GM21576 (cell line): ENCODE measurements around the gene MCC.

Experiments used
- ATAC-seq: cut with Tn5 transposase; IDR thresholded peaks from one replicate; pipeline ENCODE4 v1.9.1; 2021; ENCODE audit warnings: mild to moderate bottlenecking, moderate library complexity; ENCODE audit not compliant: unreplicated experiment

Gene MCC

GRCh38 chr5:113487781-113488644 lies at the start of gene MCC:
Gene MCC (minus strand): TSS chr5:113488453.
- no peak for ATAC-seq

DNA sequence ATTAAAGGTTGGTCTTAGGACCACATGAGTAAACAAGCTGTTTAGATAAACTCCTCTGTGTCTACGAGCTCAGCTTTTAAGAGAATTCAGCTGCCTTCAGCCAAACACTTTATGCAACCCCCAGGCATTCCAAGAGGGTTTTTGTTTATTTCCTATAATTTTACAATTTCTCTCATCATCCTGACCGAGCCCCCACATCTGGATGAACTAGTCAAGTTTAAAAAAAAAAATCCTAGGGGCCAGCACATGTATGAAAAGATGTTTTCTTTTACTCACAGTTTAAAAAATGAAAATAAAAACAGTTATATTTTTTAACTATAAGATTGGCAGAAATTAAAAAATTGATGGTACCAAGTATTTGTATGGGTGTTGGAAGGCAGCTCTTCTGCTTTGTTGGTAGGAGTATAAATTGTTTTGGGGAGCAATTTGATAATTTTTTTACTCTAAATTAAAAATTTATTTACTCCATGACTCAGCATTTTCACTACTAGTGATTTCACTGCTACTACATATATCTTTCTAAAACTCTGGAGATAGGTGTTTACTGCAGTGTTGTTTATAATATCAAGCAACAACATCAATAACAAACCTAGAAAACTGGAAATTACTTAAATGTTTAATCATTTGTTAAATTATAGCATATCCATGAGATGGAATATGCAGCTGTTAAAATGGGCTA lies 43.4 kb upstream of the MCC start:
- no peak for ATAC-seq

DNA sequence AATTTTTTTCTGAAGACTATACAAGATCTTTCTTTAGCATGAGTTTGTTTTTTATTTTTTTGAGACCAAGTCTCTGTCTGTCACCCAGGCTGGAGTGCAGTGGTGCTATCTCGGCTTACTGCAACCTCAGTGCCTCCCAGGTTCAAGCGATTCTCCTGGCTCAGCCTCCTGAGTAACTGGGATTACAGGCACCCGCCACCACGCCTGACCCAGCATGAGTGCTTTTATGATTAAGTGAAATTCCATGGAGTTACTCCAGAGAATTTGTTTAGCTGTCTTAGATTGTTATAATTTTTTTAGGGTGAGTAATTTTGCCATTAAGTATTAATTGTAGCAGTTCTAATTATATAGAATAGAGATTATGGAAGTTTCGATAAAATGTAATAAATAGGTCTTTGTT lies 39.5 kb upstream of the MCC start:
- ATAC-seq = no peak

GRCh38 chr5:113526421-113526820 lies 38.2 kb upstream of the MCC start:
- no peak for ATAC-seq

- ATAC-seq = peak; percentile 74
Measured at GRCh38 chr5:113524927-113525326, 36.7 kb upstream of the MCC start.

DNA sequence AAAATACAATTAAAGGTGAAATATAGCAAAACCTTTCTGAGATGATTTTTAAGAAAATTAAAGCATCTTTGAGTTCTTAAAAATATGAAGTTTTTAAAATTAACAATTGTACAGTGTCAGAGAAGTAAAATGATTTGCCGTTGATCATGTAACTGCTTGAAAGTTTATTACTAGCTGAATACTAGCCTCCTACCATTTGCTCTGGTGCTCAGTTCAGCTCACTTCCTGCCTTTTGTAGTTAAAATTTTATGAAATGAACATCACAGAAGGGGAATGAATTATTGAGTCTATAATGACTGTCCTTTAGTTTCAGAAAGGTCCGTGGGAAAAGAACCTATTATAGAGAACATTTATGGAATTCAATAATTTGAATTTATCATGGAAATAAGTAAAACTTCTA lies 34.9 kb upstream of the MCC start:
- ATAC-seq = no peak

- ATAC-seq = no peak
Measured at GRCh38 chr5:113520899-113521298, 32.6 kb upstream of the MCC start.

DNA sequence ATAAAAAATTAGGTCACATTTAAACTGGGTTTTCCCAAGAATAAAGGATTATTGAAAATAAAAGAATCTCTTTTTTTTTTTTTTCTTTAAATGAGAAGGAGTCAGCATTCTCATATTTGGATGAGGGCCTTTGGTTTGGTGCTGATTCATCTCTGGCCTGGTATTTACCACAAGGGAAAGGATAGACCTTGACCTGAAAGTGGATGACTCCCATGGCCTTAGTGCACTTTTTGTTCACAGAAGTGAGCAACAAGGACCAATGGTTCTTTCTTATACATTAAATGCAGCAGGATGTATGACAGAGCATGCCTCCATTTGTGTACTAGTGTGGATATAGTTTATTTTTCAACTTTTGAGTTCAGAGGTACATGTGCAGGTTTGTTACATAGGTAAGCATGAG lies 32.2 kb upstream of the MCC start:
- ATAC-seq = peak; percentile 55

GRCh38 chr5:113519412-113519811 lies 31.2 kb upstream of the MCC start:
- no peak for ATAC-seq

- no peak for ATAC-seq
Measured at GRCh38 chr5:113518884-113519283, 30.6 kb upstream of the MCC start.

- ATAC-seq = no peak
Measured at GRCh38 chr5:113514289-113514635, 26.0 kb upstream of the MCC start.

GRCh38 chr5:113513384-113514288 lies 25.4 kb upstream of the MCC start, which contains the start of gene YTHDC2:
Gene YTHDC2 (plus strand): TSS chr5:113513694. CDS start chr5:113513896, 202 bp downstream.
- peak; percentile 98 for ATAC-seq

DNA sequence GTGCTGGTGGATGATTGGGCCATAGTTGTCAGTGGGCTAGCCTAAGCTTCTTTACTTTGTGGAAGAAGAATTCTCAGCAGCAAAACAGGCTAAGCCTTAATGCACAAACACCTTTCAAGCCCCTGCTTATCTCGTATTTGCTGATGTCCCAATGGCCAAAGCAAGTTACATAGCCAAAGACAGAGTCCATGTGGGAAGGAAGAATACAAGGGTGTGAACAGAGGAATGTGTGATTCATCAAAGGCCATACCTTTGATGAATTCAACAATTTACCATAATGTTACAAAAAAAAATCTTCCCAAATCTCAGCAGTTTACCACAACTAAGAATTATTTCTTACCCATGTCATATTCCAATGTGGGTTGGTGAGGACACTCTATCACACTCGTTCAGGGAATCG lies 24.1 kb upstream of the MCC start:
- no peak for ATAC-seq

GRCh38 chr5:113510836-113511451 lies 22.7 kb upstream of the MCC start:
- no peak for ATAC-seq

- ATAC-seq = no peak
Measured at GRCh38 chr5:113508756-113509155, 20.5 kb upstream of the MCC start.

GRCh38 chr5:113507601-113508000 lies 19.3 kb upstream of the MCC start:
- no peak for ATAC-seq

GRCh38 chr5:113505181-113505580 lies 16.9 kb upstream of the MCC start:
- no peak for ATAC-seq

DNA sequence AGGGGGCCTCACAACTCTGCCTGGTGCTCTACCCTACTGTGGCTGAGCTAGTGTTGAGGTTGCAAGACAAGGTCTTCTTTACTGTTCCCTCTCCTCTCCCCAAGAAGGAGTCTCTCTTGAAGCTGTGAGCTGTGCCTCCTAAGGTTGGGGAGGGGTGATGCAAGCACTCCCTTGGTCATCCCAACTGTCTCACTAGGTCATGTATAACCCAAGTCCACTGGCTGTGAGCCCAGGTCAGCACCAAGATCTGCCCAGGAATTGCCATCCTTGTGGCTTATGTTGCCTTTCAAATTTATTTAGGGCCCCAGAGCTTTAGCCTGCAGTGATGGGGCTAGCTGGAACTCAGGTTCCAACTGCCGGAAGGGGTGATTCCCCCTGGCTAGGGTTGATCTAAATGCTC lies 14.9 kb upstream of the MCC start:
- no peak for ATAC-seq

DNA sequence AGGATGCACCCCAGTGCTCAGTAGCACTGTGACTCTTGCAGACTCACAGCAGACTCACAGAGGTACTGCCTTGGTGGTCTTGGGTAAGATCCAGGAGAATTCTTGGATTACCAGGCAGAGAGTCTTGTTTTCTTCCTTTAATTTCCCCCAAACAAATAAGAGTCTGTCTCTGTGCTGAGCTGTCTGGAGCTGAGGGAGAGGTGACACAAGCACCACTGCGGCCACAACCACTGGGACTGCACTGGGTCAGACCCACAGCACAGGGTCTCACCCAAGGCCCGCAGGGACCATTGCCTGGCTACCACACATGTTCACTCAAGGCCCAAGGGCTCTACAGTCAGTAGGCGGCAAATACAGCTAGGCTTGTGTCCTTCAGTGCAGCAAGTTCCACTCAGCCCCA lies 13.8 kb upstream of the MCC start:
- no peak for ATAC-seq

DNA sequence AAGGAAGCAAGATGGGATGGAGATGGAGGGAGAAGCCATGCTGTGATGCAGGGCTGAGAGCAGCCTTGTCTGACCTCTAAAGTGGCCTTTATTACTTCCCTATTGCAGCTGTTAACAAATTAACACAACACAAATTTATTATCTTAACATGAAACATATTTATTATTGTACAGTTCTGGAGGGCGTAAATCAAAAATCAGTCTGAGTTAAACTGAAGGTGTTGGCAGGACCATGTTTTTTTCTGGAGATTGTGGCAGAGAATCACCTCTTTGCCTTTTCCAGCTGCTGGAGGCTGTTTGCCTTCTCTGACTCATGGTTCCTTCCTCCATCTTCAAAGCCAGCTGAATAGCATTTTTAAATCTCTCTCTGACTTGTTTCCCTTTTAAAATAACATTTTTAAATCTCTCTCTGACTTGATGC lies 7.2 kb upstream of the MCC start:
- no peak for ATAC-seq

DNA sequence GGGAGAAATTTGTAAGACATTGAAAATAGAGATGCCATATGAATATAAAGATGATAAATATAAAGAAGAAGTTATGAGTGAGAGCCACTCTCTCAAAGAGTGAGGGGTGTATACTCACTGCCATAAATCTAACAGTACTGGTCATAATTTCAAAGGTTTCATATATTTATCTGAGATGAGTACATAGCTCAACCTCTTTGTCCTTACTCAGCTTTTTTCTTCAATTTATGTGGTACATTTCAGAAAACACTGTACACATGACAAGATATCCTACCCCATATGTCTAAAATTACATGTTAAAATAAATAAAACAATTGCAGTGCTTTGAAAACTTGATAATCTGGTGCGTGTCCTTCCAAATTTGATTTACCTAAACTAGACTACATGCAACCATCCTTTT lies 5.2 kb upstream of the MCC start:
- no peak for ATAC-seq
